HEK293T (cell line): ENCODE results near the gene GALNT13.

Experiments used
- CTCF ChIA-PET: fragments of 350-600 bp; formaldehyde crosslinking; extraction: SDS; loops from one replicate; lab custom pipeline; 2021; ENCODE audit warnings: antibody characterized with exemption, inconsistent platforms; lab: Yijun Ruan, JAX
- POLR2A ChIA-PET: fragments of 350-600 bp; formaldehyde crosslinking; extraction: SDS; loops from one replicate; lab custom pipeline; 2020; ENCODE audit warnings: antibody characterized with exemption, inconsistent platforms; lab: Yijun Ruan, JAX
- DNase-seq: peaks from one replicate; pipeline ENCODE4 v3.0.0; 2012; ENCODE audit warnings: mixed read lengths; ENCODE audit errors: extremely low spot score
- ARNT ChIP-seq: fragments of 450-650 bp; IDR thresholded peaks from 2 replicates; pipeline ENCODE4 v1.6.1; 2017; ENCODE audit warnings: mild to moderate bottlenecking
- BHLHE40 ChIP-seq: fragments of 450-650 bp; IDR thresholded peaks from 2 replicates; pipeline ENCODE4 v1.6.1; 2016; ENCODE audit warnings: mild to moderate bottlenecking, moderate library complexity, borderline replicate concordance
- CTBP1 ChIP-seq: fragments of 450-650 bp; IDR thresholded peaks from 2 replicates; pipeline ENCODE4 v1.6.1; 2016; ENCODE audit warnings: borderline replicate concordance
- ELF4 ChIP-seq: fragments of 450-650 bp; IDR thresholded peaks from 2 replicates; pipeline ENCODE4 v1.6.1; 2017; ENCODE audit warnings: antibody characterized with exemption
- FOXA1 ChIP-seq: fragments of 450-650 bp; IDR thresholded peaks from 2 replicates; pipeline ENCODE4 v1.6.1; 2016; ENCODE audit warnings: mild to moderate bottlenecking
- FOXK2 ChIP-seq: fragments of 450-650 bp; IDR thresholded peaks from 2 replicates; pipeline ENCODE4 v1.6.1; 2016; ENCODE audit warnings: mild to moderate bottlenecking
- FOXM1 ChIP-seq: fragments of 450-650 bp; IDR thresholded peaks from 2 replicates; pipeline ENCODE4 v1.6.1; 2017; ENCODE audit warnings: mild to moderate bottlenecking, borderline replicate concordance
- HDGF ChIP-seq: fragments of 450-650 bp; IDR thresholded peaks from 2 replicates; pipeline ENCODE4 v1.6.1; 2017; ENCODE audit warnings: antibody characterized with exemption, borderline replicate concordance
- L3MBTL2 ChIP-seq: fragments of 450-650 bp; conservative IDR thresholded peaks from 2 replicates; pipeline ENCODE4 v1.6.1; 2016; ENCODE audit warnings: mild to moderate bottlenecking
- LEF1 ChIP-seq: fragments of 450-650 bp; IDR thresholded peaks from 2 replicates; pipeline ENCODE4 v1.6.1; 2017; ENCODE audit warnings: mild to moderate bottlenecking, borderline replicate concordance
- NFRKB ChIP-seq: fragments of 450-650 bp; IDR thresholded peaks from 2 replicates; pipeline ENCODE4 v1.6.1; 2016; ENCODE audit warnings: mild to moderate bottlenecking, moderate library complexity
- PKNOX1 ChIP-seq: fragments of 450-650 bp; IDR thresholded peaks from 2 replicates; pipeline ENCODE4 v1.6.1; 2016
- SP1 ChIP-seq: fragments of 450-650 bp; IDR thresholded peaks from 2 replicates; pipeline ENCODE4 v1.6.1; 2017
- SUZ12 ChIP-seq: fragments of 450-650 bp; IDR thresholded peaks from 2 replicates; pipeline ENCODE4 v1.6.1; 2016; ENCODE audit warnings: mild to moderate bottlenecking
- TARDBP ChIP-seq: fragments of 450-650 bp; IDR thresholded peaks from 2 replicates; pipeline ENCODE4 v1.6.1; 2016
- ZNF384 ChIP-seq: fragments of 450-650 bp; IDR thresholded peaks from 2 replicates; pipeline ENCODE4 v1.6.1; 2016

The GALNT13 gene

GRCh38 chr2:153912798-153913396 is 41.2 kb downstream of the GALNT13 start:
- ChIA-PET POLR2A (no interaction called here), CTCF (no interaction called here)
- TF ChIP-seq LEF1 (no peak), HDGF (no peak), TARDBP (no peak), PKNOX1 (no peak), ELF4 (no peak), L3MBTL2 (no peak), ARNT (no peak), ZNF384 (no peak), CTBP1 (no peak), SP1 (no peak), BHLHE40 (no peak), FOXA1 (no peak), FOXM1 (no peak), NFRKB (no peak), FOXK2 (no peak), SUZ12 (no peak)
- DNase-seq = no peak

GRCh38 chr2:153917570-153917969 is 45.8 kb downstream of the GALNT13 start:
- ChIA-PET CTCF (no interaction called here), POLR2A (no interaction called here)
- no peak for DNase-seq
- no peak for TF ChIP-seq CTBP1
- no peak for TF ChIP-seq ELF4
- no peak for TF ChIP-seq FOXM1
- no peak for TF ChIP-seq ZNF384
- TF ChIP-seq HDGF = no peak
- TF ChIP-seq FOXA1 = no peak
- TF ChIP-seq ARNT = no peak
- TF ChIP-seq LEF1 = no peak
- TF ChIP-seq TARDBP = no peak

- TF ChIP-seq TARDBP = no peak
- TF ChIP-seq ELF4 = no peak
- no peak for TF ChIP-seq LEF1
- TF ChIP-seq ARNT = no peak
- no peak for TF ChIP-seq HDGF
- TF ChIP-seq FOXK2 = no peak
- TF ChIP-seq NFRKB = no peak
- no peak for TF ChIP-seq FOXA1
- TF ChIP-seq SUZ12 = no peak
- TF ChIP-seq L3MBTL2 = no peak
- no peak for TF ChIP-seq CTBP1
- no peak for TF ChIP-seq PKNOX1
- TF ChIP-seq FOXM1 = no peak
- TF ChIP-seq SP1 = no peak
- no peak for TF ChIP-seq BHLHE40
- no peak for TF ChIP-seq ZNF384
- ChIA-PET POLR2A (no interaction called here), CTCF (no interaction called here)
- no peak for DNase-seq
These were observed 63.8 kb downstream of the GALNT13 start for GRCh38 chr2:153935511-153935910.

- ChIA-PET POLR2A (no interaction called here), CTCF (no interaction called here)
- DNase-seq = peak; percentile 6
- TF ChIP-seq ZNF384 (no peak), TARDBP (no peak), L3MBTL2 (no peak), CTBP1 (no peak), FOXK2 (no peak), LEF1 (no peak), BHLHE40 (no peak), FOXM1 (no peak), PKNOX1 (no peak), NFRKB (no peak)
These were observed 67.5 kb downstream of the GALNT13 start for GRCh38 chr2:153939124-153939796.

- ChIA-PET POLR2A (no interaction called here), CTCF (no interaction called here)
- TF ChIP-seq ARNT = no peak
- no peak for TF ChIP-seq FOXM1
- TF ChIP-seq HDGF = no peak
- no peak for TF ChIP-seq BHLHE40
- no peak for TF ChIP-seq PKNOX1
- no peak for TF ChIP-seq SUZ12
- no peak for TF ChIP-seq CTBP1
- no peak for TF ChIP-seq SP1
- TF ChIP-seq TARDBP = no peak
- TF ChIP-seq NFRKB = no peak
- TF ChIP-seq LEF1 = no peak
- TF ChIP-seq ELF4 = no peak
- no peak for TF ChIP-seq FOXA1
- no peak for TF ChIP-seq FOXK2
- TF ChIP-seq L3MBTL2 = no peak
- TF ChIP-seq ZNF384 = no peak
- DNase-seq = no peak
These were observed 68.8 kb downstream of the GALNT13 start for GRCh38 chr2:153940511-153940910.
